ENCODE measurements around the gene GPR155.

GPR155 gene

DNA sequence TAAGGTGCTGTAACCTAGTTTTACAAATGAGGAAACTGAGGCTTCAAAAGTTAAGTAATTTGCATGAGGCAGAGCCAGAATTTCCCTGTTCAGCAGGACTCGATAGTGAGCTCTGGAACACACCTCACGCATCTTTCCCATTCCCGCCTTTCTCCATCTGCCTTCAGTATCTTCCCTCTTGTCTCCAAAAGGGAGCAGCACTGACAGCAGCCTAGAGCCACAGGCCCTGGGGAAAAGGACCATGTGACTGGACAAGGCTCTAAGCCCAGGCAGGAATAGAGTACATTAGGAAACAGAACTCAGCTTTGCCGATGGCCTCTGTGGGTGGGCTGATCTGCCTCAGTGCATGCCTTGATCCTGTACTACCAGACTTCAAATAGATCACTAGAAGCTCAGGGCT lies 21.5 kb downstream of the GPR155 start:
- no peak for TF ChIP-seq ZBTB7A (IDR thresholded peaks at IDR 0.05; ENCODE audit: low read depth)
- TF ChIP-seq TCF12 (IDR thresholded peaks at IDR 0.05; ENCODE audit: low read depth) = no peak
- TF ChIP-seq, protein P1, sequence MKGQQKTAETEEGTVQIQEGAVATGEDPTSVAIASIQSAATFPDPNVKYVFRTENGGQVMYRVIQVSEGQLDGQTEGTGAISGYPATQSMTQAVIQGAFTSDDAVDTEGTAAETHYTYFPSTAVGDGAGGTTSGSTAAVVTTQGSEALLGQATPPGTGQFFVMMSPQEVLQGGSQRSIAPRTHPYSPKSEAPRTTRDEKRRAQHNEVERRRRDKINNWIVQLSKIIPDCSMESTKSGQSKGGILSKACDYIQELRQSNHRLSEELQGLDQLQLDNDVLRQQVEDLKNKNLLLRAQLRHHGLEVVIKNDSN (IDR thresholded peaks at IDR 0.05) = no peak
- TF ChIP-seq FOXM1 (IDR thresholded peaks at IDR 0.05; ENCODE audit: borderline replicate concordance, low read depth) = no peak
- no peak for TF ChIP-seq EGR1 (IDR thresholded peaks at IDR 0.05)
- no peak for TF ChIP-seq EP300 (IDR thresholded peaks at IDR 0.05; ENCODE audit: borderline replicate concordance)
- no peak for TF ChIP-seq YY1 (IDR thresholded peaks at IDR 0.05; ENCODE audit: low read depth)
- no peak for TF ChIP-seq CEBPB (IDR thresholded peaks at IDR 0.05)
- TF ChIP-seq, protein P2, sequence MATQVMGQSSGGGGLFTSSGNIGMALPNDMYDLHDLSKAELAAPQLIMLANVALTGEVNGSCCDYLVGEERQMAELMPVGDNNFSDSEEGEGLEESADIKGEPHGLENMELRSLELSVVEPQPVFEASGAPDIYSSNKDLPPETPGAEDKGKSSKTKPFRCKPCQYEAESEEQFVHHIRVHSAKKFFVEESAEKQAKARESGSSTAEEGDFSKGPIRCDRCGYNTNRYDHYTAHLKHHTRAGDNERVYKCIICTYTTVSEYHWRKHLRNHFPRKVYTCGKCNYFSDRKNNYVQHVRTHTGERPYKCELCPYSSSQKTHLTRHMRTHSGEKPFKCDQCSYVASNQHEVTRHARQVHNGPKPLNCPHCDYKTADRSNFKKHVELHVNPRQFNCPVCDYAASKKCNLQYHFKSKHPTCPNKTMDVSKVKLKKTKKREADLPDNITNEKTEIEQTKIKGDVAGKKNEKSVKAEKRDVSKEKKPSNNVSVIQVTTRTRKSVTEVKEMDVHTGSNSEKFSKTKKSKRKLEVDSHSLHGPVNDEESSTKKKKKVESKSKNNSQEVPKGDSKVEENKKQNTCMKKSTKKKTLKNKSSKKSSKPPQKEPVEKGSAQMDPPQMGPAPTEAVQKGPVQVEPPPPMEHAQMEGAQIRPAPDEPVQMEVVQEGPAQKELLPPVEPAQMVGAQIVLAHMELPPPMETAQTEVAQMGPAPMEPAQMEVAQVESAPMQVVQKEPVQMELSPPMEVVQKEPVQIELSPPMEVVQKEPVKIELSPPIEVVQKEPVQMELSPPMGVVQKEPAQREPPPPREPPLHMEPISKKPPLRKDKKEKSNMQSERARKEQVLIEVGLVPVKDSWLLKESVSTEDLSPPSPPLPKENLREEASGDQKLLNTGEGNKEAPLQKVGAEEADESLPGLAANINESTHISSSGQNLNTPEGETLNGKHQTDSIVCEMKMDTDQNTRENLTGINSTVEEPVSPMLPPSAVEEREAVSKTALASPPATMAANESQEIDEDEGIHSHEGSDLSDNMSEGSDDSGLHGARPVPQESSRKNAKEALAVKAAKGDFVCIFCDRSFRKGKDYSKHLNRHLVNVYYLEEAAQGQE (IDR thresholded peaks at IDR 0.05; ENCODE audit: low read depth) = no peak
- TF ChIP-seq TAF1 (IDR thresholded peaks at IDR 0.05; ENCODE audit: low read depth) = no peak
- TF ChIP-seq TEAD4 (IDR thresholded peaks at IDR 0.05) = no peak
- no peak for TF ChIP-seq RAD21 (IDR thresholded peaks at IDR 0.05; ENCODE audit: low read depth)
- TF ChIP-seq, protein P3, sequence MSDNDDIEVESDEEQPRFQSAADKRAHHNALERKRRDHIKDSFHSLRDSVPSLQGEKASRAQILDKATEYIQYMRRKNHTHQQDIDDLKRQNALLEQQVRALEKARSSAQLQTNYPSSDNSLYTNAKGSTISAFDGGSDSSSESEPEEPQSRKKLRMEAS (IDR thresholded peaks at IDR 0.05) = no peak
- no peak for TF ChIP-seq CREB1 (IDR thresholded peaks at IDR 0.05; ENCODE audit: low read depth)
- no peak for TF ChIP-seq NFIC (IDR thresholded peaks at IDR 0.05)

DNA sequence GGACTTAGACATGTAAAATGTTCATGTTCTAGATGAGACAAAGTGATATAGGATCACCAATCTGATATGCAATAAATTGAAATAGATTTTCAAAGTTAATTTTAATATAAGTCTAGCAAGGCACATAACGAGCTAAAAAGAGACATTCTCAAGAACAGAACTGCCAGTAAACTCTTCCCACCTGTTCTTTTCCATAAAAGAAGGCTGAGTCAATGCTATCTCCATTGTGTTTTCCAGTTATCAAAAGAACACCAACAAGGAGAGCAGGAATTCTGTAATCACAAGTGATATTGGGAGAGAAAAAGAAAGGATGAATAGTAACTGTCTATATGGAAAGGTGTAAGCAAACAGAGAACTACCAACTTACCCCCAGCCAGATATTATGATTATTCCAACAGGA lies 25.6 kb downstream of the GPR155 start:
- TF ChIP-seq YY1 (IDR thresholded peaks at IDR 0.05; ENCODE audit: low read depth) (no peak), TEAD4 (IDR thresholded peaks at IDR 0.05) (no peak), RAD21 (IDR thresholded peaks at IDR 0.05; ENCODE audit: low read depth) (no peak), NFIC (IDR thresholded peaks at IDR 0.05) (no peak), CEBPB (IDR thresholded peaks at IDR 0.05) (no peak), EGR1 (IDR thresholded peaks at IDR 0.05) (no peak), ZBTB7A (IDR thresholded peaks at IDR 0.05; ENCODE audit: low read depth) (no peak), TAF1 (IDR thresholded peaks at IDR 0.05; ENCODE audit: low read depth) (no peak), FOXM1 (IDR thresholded peaks at IDR 0.05; ENCODE audit: borderline replicate concordance, low read depth) (no peak)
- TF ChIP-seq, protein P3 (IDR thresholded peaks at IDR 0.05) = no peak
- TF ChIP-seq, protein P1 (IDR thresholded peaks at IDR 0.05) = no peak

DNA sequence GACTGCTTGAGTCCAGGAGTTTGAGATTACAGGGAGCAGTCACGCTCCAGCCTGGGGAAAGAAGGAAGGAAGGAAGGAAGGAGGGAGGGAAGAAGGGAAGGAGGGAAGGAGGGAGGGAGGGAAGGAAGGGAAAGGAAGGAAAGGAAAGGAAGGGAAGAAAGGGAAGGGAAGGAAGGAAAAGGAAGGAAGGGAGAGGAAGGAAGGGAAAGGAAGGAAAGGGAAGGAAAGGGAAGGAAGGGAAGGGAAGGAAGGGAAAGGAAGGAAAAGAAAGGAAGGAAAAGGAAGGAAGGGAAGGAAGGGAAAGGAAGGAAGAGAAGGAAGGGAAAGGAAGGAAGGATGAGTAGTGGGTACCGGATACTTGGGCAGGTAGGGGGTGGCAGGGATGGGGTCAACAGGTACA lies 32.3 kb downstream of the GPR155 start:
- TF ChIP-seq TEAD4 (IDR thresholded peaks at IDR 0.05) (no peak), EGR1 (IDR thresholded peaks at IDR 0.05) (no peak), NFIC (IDR thresholded peaks at IDR 0.05) (no peak), RAD21 (IDR thresholded peaks at IDR 0.05; ENCODE audit: low read depth) (no peak), FOXM1 (IDR thresholded peaks at IDR 0.05; ENCODE audit: borderline replicate concordance, low read depth) (no peak), CREB1 (IDR thresholded peaks at IDR 0.05; ENCODE audit: low read depth) (no peak), YY1 (IDR thresholded peaks at IDR 0.05; ENCODE audit: low read depth) (no peak), ZBTB7A (IDR thresholded peaks at IDR 0.05; ENCODE audit: low read depth) (no peak), TAF1 (IDR thresholded peaks at IDR 0.05; ENCODE audit: low read depth) (no peak), EP300 (IDR thresholded peaks at IDR 0.05; ENCODE audit: borderline replicate concordance) (no peak), CEBPB (IDR thresholded peaks at IDR 0.05) (no peak), TCF12 (IDR thresholded peaks at IDR 0.05; ENCODE audit: low read depth) (no peak)
- TF ChIP-seq, protein P2 (IDR thresholded peaks at IDR 0.05; ENCODE audit: low read depth) = no peak
- TF ChIP-seq, protein P1 (IDR thresholded peaks at IDR 0.05) = no peak
- TF ChIP-seq, protein P3 (IDR thresholded peaks at IDR 0.05) = no peak

DNA sequence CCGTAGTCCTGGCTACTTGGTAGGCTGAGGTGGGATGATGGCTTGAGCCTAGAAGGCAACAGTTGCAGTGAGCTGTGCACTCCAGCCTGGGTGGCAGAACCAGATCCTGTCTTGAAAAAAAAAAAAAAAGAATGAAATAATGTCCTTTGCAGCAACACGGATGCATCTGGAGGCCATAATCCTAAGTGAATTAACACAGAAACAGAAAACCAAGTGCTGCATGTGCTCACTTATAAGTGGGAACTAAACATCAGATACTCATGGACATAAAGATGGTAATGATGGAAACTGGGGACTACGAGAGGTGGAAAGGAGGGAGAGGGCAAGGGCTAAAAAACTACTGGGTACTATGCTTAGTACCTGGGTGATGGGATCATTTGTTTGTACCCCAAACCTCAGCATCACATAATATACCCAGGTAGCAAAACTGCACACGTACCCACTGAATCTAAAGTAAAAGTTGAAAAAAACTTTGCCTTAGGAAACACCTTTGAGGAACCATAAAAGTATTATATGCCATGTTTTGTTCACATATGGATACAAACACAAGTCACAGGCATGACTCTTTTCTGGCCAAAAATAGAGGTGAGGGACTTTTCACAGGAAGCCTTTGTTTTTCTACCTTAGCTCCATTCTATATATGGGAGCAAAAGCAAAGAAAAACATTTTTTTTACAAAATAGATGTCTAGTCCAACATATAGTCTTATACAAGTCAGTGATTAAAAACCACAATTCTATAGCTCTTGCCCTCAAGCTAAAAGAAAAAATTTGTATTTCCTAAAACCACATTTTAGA lies 36.6 kb downstream of the GPR155 start:
- TF ChIP-seq CREB1 (IDR thresholded peaks at IDR 0.05; ENCODE audit: low read depth) (no peak), ZBTB7A (IDR thresholded peaks at IDR 0.05; ENCODE audit: low read depth) (no peak), EGR1 (IDR thresholded peaks at IDR 0.05) (no peak), TEAD4 (IDR thresholded peaks at IDR 0.05) (no peak), CEBPB (IDR thresholded peaks at IDR 0.05) (no peak), NFIC (IDR thresholded peaks at IDR 0.05) (no peak)
- TF ChIP-seq, protein P1 (IDR thresholded peaks at IDR 0.05) = no peak
- TF ChIP-seq, protein P2 (IDR thresholded peaks at IDR 0.05; ENCODE audit: low read depth) = no peak

All from Ishikawa (cell line).